Measurements from ENCODE around the gene TIMM23. TPM values are rescaled to one million over a fixed set of nuclear protein-coding genes. Genes with fewer than 3 reads are reported as not detected.

Gene TIMM23
- total RNA-seq, 1 experiment from 2014 or later: 85.2 TPM

DNA sequence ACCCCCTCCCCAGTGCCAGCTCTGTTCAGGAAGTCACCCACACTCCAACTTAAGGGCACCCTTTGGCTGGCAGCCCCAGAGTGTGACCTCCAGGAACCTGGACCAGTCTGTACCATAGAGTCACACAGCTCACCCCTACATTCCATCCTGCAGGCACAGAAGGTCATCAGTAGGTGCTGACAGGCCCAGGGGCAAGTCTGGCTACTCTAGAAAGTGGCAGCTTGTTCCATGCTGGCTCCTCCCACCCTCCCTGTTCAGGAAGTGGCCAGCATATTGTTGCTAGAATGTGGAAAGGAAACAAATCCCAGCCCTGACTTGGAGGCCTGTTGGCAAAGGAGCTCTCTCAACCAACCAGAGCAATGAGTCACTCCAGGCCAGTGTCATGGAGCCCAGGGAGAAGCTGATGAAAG lies 61.3 kb downstream of the TIMM23 start:
- Mint-ChIP-seq H3K36me3 (ENCODE audit: insufficient read depth, unreplicated experiment) (no peaks in the 10 kb centered on the region), H3K4me3 (ENCODE audit: unreplicated experiment) (no peak overlapping the region), H3K9me3 (ENCODE audit: unreplicated experiment) (no peaks in the 10 kb centered on the region), H3K27ac (ENCODE audit: low read depth, unreplicated experiment) (no peak overlapping the region), H3K4me1 (ENCODE audit: insufficient read depth, unreplicated experiment) (peaks cover 8% of the 10 kb centered on the region), H3K27me3 (ENCODE audit: insufficient read depth, unreplicated experiment) (no peaks in the 10 kb centered on the region)
- no TSS peak for BruUV-seq (replicated peaks)
- CTCF ChIA-PET: interaction anchor here (0.6 to 1.3 kb wide), 2 partner anchors 10 to 784 kb away, joined by 3 to 7 read pairs; no protein-coding TSS in a partner anchor
- POLR2A ChIA-PET: interaction anchor here (0.7 to 1.4 kb wide), 3 partner anchors 8 to 30 kb away, joined by 4 to 6 read pairs (median 4); no protein-coding TSS in a partner anchor
- no peak for TF ChIP-seq CTCF (IDR thresholded peaks at IDR 0.05; ENCODE audit: unreplicated experiment)
- DNase-seq (ENCODE audit: unreplicated experiment): peak; percentile 80
- intact Hi-C loops (cut with micrococcal nuclease): loop anchor here (10.0 kb wide), 1 partner anchor 439 kb away; no protein-coding TSS in a partner anchor

GRCh38 chr10:46035923-46036849 lies 63.9 kb downstream of the TIMM23 start:
- POLR2A ChIA-PET: no interaction called here
- H3K27ac Mint-ChIP-seq (ENCODE audit: low read depth, unreplicated experiment): no peak overlapping the region
- DNase-seq (ENCODE audit: unreplicated experiment): peak; percentile 63
- no peak overlapping the region for H3K4me3 Mint-ChIP-seq (ENCODE audit: unreplicated experiment)
- no peaks in the 10 kb centered on the region for H3K9me3 Mint-ChIP-seq (ENCODE audit: unreplicated experiment)
- no peaks in the 10 kb centered on the region for H3K36me3 Mint-ChIP-seq (ENCODE audit: insufficient read depth, unreplicated experiment)
- no peak for TF ChIP-seq CTCF (IDR thresholded peaks at IDR 0.05; ENCODE audit: unreplicated experiment)
- CTCF ChIA-PET: interaction anchor here (0.6 to 0.7 kb wide), 2 partner anchors 251 to 273 kb away, joined by 3 read pairs; no protein-coding TSS in a partner anchor
- intact Hi-C loops (cut with micrococcal nuclease): loop anchor here (10.0 kb wide), 1 partner anchor 441 kb away; no protein-coding TSS in a partner anchor
- H3K27me3 Mint-ChIP-seq (ENCODE audit: insufficient read depth, unreplicated experiment): no peaks in the 10 kb centered on the region
- BruUV-seq (replicated peaks): no TSS peak
- peaks cover 4% of the 10 kb centered on the region for H3K4me1 Mint-ChIP-seq (ENCODE audit: insufficient read depth, unreplicated experiment)

GRCh38 chr10:46037107-46037825 lies 65.0 kb downstream of the TIMM23 start:
- CTCF ChIA-PET: interaction anchor here (0.5 to 0.6 kb wide), 2 partner anchors 185 to 524 kb away, joined by 3 to 4 read pairs; no protein-coding TSS in a partner anchor
- TF ChIP-seq CTCF (IDR thresholded peaks at IDR 0.05; ENCODE audit: unreplicated experiment): no peak

More at GRCh38 chr10:46037107-46037825, 65.0 kb downstream of the TIMM23 start:
- H3K4me1 Mint-ChIP-seq (ENCODE audit: insufficient read depth, unreplicated experiment): peaks cover 8% of the 10 kb centered on the region
- H3K9me3 Mint-ChIP-seq (ENCODE audit: unreplicated experiment): no peaks in the 10 kb centered on the region
- no peaks in the 10 kb centered on the region for H3K36me3 Mint-ChIP-seq (ENCODE audit: insufficient read depth, unreplicated experiment)
- no peak overlapping the region for H3K27ac Mint-ChIP-seq (ENCODE audit: low read depth, unreplicated experiment)
- no peak for DNase-seq (ENCODE audit: unreplicated experiment)
- intact Hi-C loops (cut with micrococcal nuclease): loop anchor here (10.0 kb wide), 1 partner anchor 442 kb away; no protein-coding TSS in a partner anchor
- BruUV-seq (replicated peaks): no TSS peak
- no peak overlapping the region for H3K4me3 Mint-ChIP-seq (ENCODE audit: unreplicated experiment)
- peaks cover 8% of the 10 kb centered on the region for H3K27me3 Mint-ChIP-seq (ENCODE audit: insufficient read depth, unreplicated experiment)
- POLR2A ChIA-PET: interaction anchor here (0.6 kb wide), 1 partner anchor 54 kb away, joined by 3 read pairs; no protein-coding TSS in a partner anchor
